ENCODE measurements around the gene FUT7.
A peak's percentile ranks its signal among the peaks of the same experiment; 100 is the strongest.
"Not testable (repeated sequence)": the region's sequence is repeated elsewhere in the genome, so short reads cannot be mapped to it uniquely, and the experiment has no call there.

The FUT7 gene

GRCh38 chr9:137017791-137018497, 13.9 kb downstream of the FUT7 start:
- no peak for DNase-seq (ENCODE audit: low read depth)

- no peak for DNase-seq (ENCODE audit: low read depth)
Measured at GRCh38 chr9:137017071-137017470, 14.8 kb downstream of the FUT7 start.

GRCh38 chr9:137016436-137016835, 15.5 kb downstream of the FUT7 start:
- no peak for DNase-seq (ENCODE audit: low read depth)

DNA sequence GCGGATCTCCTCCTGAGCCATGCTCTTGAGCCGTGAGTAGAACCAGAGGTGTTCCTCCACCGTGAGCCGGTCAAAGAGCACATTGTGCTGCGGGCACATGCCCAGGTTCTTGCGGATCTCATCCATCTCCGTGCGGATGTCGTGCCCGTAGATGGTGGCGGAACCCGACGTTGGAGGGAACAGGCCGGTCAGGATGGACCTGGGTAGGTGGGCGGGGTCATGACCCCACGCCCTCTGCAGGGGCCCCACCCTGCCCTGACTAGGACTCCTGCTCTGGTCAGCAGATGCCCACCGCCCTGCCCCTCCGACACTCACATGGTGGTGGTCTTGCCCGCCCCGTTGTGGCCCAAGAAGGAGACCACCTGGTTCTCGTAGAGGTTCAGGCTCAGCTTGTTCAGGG, 15.9 kb downstream of the FUT7 start:
- no peak for DNase-seq (ENCODE audit: low read depth)

GRCh38 chr9:137015540-137015930, 16.4 kb downstream of the FUT7 start:
- DNase-seq (ENCODE audit: low read depth) = no peak

GRCh38 chr9:137014776-137015539, 16.9 kb downstream of the FUT7 start:
- DNase-seq (ENCODE audit: low read depth) = no peak

DNA sequence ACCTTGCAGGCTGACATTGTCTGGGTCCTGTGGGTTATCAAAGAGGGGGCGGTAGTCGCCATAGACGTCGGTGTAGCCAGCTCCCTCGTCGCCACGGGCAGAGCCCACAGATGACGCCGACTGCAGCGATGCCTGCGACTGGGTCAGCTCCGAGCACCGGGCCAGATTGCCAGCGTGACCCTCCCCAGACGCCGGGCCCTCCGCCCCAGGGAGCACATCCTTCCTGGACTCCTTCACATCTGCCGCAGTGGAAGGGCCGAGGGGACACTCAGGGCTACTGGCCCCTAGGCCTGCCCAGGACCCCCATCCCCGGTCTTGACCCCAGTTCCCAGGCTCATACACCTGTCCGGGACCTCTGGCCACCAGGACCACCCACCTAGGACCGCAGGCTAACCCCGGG, 17.7 kb downstream of the FUT7 start:
- no peak for DNase-seq (ENCODE audit: low read depth)

DNA sequence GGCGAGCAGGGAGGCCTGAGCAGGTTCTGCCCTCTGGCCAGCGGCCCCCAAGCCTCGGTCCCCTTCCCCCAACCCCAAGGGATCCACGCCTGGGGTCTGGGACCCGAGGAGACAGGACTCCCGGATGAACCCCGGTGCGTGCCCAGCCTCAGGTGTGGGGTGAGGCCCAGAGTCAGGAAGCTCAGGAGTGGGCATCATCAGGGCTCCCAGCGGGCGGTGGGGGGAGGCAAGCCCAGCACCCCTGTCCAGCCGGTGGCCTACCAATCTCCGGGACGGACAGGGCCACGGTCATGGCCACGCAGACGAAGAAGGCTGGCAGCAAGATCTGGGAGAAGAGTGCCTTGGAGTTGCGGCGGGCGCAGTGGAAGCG, 18.3 kb downstream of the FUT7 start:
- DNase-seq (ENCODE audit: low read depth) = no peak

GRCh38 chr9:137012694-137013570, 19.0 kb downstream of the FUT7 start:
- no peak for DNase-seq (ENCODE audit: low read depth)

DNA sequence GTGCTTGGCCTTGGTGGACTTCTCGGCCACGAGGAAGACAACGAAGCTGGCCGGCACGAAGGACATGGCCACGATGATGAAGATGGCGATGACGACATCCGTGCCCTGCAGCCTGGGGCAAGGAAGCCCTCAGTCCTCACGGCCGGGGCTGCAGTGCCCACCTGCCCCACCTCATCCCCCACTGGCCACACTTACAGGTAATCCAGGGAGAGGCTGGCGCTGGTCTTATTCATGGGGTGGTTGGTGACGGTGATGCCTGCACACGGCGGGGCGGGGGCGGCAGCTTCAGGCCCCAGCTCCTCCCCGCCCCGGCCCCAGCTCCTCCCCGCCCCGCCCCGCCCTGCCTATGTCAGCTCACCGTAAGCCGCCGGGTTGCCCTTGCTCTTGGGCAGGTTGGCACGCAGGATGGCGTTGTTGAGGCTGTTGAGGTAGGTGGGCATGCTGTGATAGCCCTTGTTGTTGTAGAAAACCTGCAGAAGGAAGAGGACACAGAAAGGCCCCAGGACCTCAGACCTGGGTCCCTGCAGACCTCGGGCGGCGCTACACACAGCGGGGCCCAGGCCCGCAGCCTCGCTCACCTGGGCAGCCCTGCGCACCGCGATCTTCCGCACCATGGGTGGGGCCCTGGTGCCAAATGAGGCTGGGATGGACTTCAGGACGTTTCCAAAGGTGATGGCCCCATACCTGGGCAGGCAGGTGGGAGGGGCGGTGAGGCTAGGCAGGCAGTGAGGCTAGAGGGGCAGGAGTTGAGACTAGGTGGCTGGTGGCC, 19.8 kb downstream of the FUT7 start:
- no peak for DNase-seq (ENCODE audit: low read depth)

DNA sequence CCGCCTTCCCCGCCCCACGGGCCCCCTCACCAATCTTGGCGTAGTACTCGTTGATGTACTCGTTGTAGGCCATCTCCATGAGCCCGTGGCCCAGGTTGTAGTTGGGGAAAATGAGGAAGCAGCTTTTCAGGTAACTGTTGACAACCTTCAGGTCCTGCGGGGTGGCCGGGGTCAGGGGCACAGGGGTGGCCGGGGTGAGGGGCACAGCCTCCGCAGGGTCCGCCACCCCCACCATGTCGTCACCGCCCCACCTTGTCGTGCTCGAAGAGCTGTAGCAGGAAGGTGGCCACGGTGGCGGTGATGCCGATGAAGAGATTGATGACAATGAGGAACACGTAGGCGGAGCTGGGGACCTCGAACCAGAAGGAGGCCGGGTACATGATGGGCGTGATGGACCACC, 20.7 kb downstream of the FUT7 start:
- DNase-seq (ENCODE audit: low read depth) = no peak

- DNase-seq (ENCODE audit: low read depth) = no peak
Measured at GRCh38 chr9:137009938-137010732, 21.8 kb downstream of the FUT7 start.

- DNase-seq (ENCODE audit: low read depth) = no peak
Measured at GRCh38 chr9:137009217-137009616, 22.7 kb downstream of the FUT7 start.

DNA sequence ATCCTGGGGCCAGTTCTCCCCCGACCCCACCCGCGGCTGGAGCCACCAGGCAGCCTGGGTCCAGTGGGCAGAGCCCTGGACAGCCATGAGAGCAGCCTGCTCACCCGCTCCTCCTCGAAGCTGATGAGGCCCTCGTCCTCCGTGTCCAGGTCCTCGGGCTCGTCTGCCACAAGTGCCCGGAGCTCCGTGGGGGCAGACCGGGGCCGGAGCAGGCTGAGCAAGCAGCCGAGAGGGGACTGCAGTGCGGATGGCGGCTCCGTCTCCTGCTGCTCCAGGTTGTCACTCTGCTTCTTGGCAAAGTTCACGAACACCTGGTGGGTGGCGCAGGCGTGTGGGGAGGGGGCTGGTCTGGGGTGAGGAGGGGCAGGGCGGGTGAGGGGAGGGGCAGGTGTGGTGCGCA, 23.6 kb downstream of the FUT7 start:
- no peak for DNase-seq (ENCODE audit: low read depth)

- no peak for DNase-seq (ENCODE audit: low read depth)
Measured at GRCh38 chr9:137007816-137008270, 24.0 kb downstream of the FUT7 start.

GRCh38 chr9:137007108-137007815, 24.6 kb downstream of the FUT7 start:
- peak; percentile 41 for DNase-seq (ENCODE audit: low read depth)

DNA sequence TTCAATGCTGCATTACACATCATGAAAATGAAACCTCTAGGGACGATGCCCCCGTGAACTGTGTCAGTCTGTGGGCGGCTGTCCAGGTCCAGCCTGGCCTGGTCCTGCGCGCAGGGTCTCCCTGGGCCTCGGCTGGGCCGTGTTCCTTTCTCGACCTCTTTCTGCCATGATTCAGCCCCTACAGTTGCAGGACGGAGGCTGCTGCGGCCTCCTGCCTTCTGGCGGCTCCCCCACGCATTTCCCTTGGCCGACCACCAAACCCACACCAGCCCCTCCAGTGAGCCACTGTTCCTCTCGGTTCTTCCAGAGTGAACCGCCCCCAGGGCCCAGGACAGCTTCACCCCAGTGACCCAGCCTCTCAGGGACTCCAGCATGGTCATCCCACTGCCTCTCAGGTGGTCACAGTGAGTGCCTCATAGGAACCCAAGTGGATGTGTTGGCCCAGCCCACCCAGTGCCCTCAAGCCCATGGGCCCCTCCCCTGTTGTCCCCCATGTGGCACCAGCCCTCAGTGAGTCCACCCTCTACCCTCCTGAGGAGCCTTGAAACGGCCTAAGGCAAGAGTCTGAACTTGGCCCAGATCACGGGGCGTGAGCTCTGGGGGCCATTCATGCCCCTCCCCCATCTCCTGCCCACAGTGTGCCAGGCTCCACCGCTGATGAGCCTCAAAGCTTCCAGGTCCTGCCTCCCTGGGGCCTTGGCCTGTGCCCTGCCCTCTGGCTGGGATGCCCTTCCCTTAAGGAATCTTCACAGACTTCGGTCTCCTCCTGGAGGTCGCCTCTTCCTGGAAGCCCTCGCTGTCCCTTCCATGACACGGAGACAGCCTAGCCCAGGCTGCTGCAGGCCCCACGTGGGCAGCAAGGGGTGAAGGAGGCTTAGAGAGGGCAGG, 25.5 kb downstream of the FUT7 start:
- DNase-seq (ENCODE audit: low read depth) = no peak

GRCh38 chr9:137004285-137004684, 27.6 kb downstream of the FUT7 start:
- DNase-seq (ENCODE audit: low read depth) = not testable (repeated sequence)

DNA sequence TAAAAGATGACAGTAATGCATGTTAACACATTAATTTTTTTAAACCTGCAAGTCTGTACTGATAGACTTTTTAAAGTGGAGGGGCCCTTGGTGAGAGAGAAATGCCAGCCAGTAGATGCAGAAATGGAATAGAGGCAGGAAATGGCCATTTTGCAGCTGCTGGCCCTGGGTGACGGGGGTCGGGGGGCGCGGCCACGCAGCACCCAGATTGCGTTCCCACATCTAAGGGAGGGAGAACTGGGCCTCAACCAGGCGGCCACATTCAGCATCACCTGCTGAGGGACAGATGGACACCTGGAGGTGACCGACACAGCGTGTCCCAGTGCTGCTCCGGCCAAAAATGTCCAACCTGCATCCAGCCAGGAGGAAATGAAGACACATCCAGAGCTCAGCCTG, 29.2 kb downstream of the FUT7 start:
- no peak for DNase-seq (ENCODE audit: low read depth)
